ENCODE data around the gene CHFR.

DNA sequence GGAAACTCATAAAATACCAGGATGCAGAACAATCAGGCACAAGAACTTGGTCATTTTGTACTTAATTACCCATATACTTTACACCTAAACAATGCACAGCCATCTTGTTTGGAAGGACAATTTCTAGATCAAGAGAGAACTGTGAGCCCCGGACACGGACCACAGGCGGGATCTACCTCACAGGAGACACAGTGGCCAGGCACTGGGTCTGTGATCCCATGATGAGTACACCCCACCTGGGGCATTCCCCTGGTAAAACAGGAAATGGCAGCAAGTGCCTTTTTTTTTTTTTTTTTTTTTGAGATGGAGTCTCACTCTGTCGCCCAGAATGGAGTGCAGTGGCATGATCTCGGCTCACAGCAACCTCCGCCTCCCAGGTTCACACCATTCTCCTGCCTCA, 74.0 kb downstream of the CHFR start:
- TF ChIP-seq, protein P1, sequence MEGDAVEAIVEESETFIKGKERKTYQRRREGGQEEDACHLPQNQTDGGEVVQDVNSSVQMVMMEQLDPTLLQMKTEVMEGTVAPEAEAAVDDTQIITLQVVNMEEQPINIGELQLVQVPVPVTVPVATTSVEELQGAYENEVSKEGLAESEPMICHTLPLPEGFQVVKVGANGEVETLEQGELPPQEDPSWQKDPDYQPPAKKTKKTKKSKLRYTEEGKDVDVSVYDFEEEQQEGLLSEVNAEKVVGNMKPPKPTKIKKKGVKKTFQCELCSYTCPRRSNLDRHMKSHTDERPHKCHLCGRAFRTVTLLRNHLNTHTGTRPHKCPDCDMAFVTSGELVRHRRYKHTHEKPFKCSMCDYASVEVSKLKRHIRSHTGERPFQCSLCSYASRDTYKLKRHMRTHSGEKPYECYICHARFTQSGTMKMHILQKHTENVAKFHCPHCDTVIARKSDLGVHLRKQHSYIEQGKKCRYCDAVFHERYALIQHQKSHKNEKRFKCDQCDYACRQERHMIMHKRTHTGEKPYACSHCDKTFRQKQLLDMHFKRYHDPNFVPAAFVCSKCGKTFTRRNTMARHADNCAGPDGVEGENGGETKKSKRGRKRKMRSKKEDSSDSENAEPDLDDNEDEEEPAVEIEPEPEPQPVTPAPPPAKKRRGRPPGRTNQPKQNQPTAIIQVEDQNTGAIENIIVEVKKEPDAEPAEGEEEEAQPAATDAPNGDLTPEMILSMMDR (conservative IDR thresholded peaks at IDR 0.05): no peak
- no peak for TF ChIP-seq ZFX (IDR thresholded peaks at IDR 0.05)

All from C4-2B (cell line).